ENCODE results near the gene NRDC.

Gene NRDC

DNA sequence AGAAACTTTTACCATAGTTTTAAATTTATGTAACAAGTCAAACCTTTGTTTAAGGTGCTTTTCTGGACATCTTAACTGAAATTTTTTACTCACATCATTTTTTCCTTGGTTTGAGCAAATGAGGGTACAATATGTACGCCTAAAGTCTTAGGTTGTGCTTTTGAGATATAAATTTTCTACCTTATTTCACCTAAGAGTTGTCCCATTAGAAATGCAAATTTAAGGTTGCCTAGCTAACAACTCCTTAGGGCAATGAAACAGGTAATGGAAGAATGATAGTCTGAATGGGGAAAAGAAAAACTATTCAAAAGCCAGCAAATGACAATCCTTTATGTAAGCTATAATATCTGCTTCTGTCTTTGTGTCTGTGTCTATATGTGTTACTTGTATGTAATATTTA lies 19.6 kb downstream of the NRDC start:
- DNase-seq (ENCODE audit: insufficient read length) (no peak), FAIRE-seq (no peak)
- no peak for TF ChIP-seq TAF1 (IDR thresholded peaks at IDR 0.05; ENCODE audit: borderline replicate concordance, low read depth, low read length)
- no peak for TF ChIP-seq POLR2A (IDR thresholded peaks at IDR 0.05; ENCODE audit: low read depth, low read length)
- no peak for TF ChIP-seq POLR2AphosphoS5 (IDR thresholded peaks at IDR 0.05; ENCODE audit: low read depth, low read length)

DNA sequence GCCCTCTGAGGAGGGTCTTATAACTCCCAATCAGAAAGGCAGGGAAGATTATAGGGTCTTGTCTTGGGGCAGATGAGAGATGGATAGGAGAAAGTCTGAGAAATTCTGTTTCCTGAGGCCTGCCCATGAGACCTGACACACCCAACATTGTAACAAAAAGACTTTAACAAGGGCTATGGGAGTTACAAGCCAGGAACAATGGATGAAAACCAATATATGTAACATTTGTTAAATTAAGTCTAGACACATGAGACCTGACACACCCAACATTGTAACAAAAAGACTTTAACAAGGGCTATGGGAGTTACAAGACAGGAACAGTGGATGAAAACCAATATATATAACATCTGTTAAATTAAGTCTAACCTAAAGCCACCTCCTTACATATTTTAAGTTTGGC lies 21.8 kb downstream of the NRDC start:
- FAIRE-seq (no peak), DNase-seq (ENCODE audit: insufficient read length) (no peak)
- no peak for TF ChIP-seq POLR2A (IDR thresholded peaks at IDR 0.05; ENCODE audit: low read depth, low read length)

GRCh38 chr1:51855624-51856023 lies 22.9 kb downstream of the NRDC start:
- TF ChIP-seq POLR2A (IDR thresholded peaks at IDR 0.05; ENCODE audit: low read depth, low read length) (no peak), POLR2AphosphoS5 (IDR thresholded peaks at IDR 0.05; ENCODE audit: low read depth, low read length) (no peak), TAF1 (IDR thresholded peaks at IDR 0.05; ENCODE audit: borderline replicate concordance, low read depth, low read length) (no peak)
- DNase-seq (ENCODE audit: insufficient read length) (no peak), FAIRE-seq (no peak)

- FAIRE-seq: no peak
- DNase-seq (ENCODE audit: insufficient read length): no peak
- no peak for TF ChIP-seq POLR2A (IDR thresholded peaks at IDR 0.05; ENCODE audit: low read depth, low read length)
- TF ChIP-seq TAF1 (IDR thresholded peaks at IDR 0.05; ENCODE audit: borderline replicate concordance, low read depth, low read length): no peak
These were observed 25.2 kb downstream of the NRDC start for GRCh38 chr1:51853360-51853759.

DNA sequence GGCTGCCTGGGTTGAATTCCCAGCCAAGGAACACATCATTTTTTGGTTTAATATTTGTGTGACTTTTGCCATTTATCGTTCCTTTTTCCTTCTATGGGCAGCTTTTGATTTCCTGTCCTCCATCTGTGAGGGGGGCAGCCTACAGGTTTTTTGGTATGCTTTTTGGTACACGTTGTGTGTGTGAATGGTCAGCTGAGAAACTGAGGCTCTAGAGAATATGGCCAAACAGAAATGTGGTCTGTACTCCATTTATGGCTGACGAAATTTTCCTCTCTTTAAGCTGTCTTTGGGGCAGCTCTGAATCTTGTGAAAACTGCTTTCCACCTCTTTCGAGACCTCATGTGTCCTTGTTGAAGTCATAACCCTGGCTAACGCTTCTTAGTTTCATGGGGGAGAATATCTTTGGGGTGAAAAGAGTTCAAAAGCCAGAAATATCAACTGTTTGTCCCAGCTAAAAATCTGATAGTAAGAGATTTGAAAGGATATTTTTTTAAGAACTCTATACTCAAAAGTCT lies 26.6 kb downstream of the NRDC start:
- DNase-seq (ENCODE audit: insufficient read length) (no peak), FAIRE-seq (no peak)

DNA sequence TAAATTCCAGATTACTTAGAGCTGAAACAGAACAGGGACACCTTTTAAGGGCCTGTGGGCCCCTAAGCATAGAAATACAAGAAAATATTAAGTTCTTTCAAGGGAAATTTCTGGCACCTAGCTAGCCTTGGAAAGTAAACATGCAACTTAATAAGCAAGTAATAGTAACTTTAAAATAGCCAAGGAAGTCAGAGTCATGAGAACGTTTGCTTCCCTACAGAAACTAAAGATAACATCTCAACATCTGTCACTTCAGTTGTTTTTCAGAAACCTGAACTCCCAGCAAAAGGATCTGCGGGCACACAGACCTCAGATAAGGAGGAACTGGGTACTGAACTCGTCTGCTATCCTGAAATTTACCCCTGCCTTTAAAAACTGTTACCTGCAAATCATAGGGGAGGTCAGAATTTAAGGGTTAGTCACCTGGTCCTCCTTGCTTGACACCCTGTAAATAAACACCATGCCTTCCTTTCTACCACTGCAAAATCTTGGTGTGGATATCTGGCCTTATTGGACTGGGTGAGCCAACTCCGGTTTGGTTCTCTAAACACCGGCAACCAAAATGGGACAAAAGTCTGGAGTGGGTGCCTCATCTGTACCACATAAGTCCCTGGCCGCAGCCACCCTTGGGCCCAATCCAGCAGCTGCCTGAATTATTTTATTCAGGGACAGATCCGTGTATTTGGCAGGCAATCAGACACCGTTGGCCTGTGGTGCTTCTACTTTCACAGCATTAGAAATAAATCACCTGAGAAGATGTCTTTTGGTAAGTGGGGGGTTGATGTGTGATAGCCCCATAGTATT lies 27.9 kb downstream of the NRDC start:
- no peak for DNase-seq (ENCODE audit: insufficient read length)
- FAIRE-seq: peak; percentile 5
- TF ChIP-seq POLR2A (IDR thresholded peaks at IDR 0.05; ENCODE audit: low read depth, low read length) (no peak), POLR2AphosphoS5 (IDR thresholded peaks at IDR 0.05; ENCODE audit: low read depth, low read length) (no peak), TAF1 (IDR thresholded peaks at IDR 0.05; ENCODE audit: borderline replicate concordance, low read depth, low read length) (no peak)

More for the DNA sequence above, 26.6 kb downstream of the NRDC start:
- TF ChIP-seq POLR2A (IDR thresholded peaks at IDR 0.05; ENCODE audit: low read depth, low read length) (no peak), TAF1 (IDR thresholded peaks at IDR 0.05; ENCODE audit: borderline replicate concordance, low read depth, low read length) (no peak), POLR2AphosphoS5 (IDR thresholded peaks at IDR 0.05; ENCODE audit: low read depth, low read length) (no peak)

DNA sequence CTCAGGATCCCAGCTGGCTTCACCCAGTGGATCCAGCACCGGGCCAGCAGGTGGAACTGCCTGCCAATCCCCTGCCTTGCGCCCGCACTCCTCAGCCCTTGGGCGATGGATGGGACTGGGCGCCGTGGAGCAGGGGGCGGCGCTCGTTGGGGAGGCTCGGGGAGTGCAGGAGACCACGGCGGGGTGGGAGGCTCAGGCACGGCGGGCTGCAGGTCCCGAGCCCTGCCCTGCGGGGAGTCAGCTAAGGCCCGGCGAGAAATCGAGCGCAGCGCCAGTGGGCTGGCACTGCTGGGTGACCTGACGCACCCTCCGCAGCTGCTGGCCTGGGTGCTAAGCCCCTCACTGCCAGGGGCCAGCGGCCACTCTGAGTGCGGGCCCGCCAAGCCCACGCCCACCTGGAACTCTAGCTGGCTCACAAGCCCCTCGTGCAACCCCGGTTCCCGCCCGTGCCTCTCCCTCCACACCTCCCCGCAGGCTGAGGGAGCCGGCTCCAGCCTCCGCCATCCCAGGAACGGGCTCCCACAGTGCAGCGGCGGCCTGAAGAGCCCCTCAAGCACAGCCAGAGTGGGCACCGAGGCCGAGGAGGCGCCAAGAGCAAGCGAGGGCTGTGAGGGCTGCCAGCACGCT lies 31.1 kb downstream of the NRDC start:
- TF ChIP-seq POLR2A (IDR thresholded peaks at IDR 0.05; ENCODE audit: low read depth, low read length) (no peak), TAF1 (IDR thresholded peaks at IDR 0.05; ENCODE audit: borderline replicate concordance, low read depth, low read length) (no peak), POLR2AphosphoS5 (IDR thresholded peaks at IDR 0.05; ENCODE audit: low read depth, low read length) (no peak)
- FAIRE-seq (no peak), DNase-seq (ENCODE audit: insufficient read length) (no peak)

- FAIRE-seq (no peak), DNase-seq (ENCODE audit: insufficient read length) (peak; percentile 4)
- TF ChIP-seq POLR2AphosphoS5 (IDR thresholded peaks at IDR 0.05; ENCODE audit: low read depth, low read length) (no peak), POLR2A (IDR thresholded peaks at IDR 0.05; ENCODE audit: low read depth, low read length) (no peak), TAF1 (IDR thresholded peaks at IDR 0.05; ENCODE audit: borderline replicate concordance, low read depth, low read length) (no peak)
These were observed 34.6 kb downstream of the NRDC start for GRCh38 chr1:51843948-51844347.

DNA sequence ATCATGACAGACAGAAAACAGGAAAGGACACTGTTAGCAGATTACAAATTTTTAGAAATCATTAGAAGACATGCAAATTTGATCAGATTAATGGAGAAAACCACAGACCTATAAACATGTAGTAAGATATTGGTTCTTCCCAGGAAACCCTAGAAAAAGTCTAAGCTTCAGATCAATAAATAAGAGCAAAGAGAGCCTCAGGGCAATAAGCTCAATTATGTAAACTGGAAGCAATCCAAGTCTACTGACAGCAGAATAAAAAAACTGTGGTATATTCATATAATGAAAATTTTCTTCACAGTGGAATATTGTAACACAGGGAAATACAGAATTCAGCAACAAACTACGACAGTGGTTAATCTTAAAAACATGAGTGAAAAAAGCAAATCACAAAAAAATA lies 36.3 kb downstream of the NRDC start:
- TF ChIP-seq POLR2AphosphoS5 (IDR thresholded peaks at IDR 0.05; ENCODE audit: low read depth, low read length) (no peak), POLR2A (IDR thresholded peaks at IDR 0.05; ENCODE audit: low read depth, low read length) (no peak), TAF1 (IDR thresholded peaks at IDR 0.05; ENCODE audit: borderline replicate concordance, low read depth, low read length) (no peak)
- FAIRE-seq (no peak), DNase-seq (ENCODE audit: insufficient read length) (no peak)

GRCh38 chr1:51840743-51841461 lies 37.6 kb downstream of the NRDC start:
- DNase-seq (ENCODE audit: insufficient read length): no peak
- FAIRE-seq: no peak
- TF ChIP-seq POLR2A (IDR thresholded peaks at IDR 0.05; ENCODE audit: low read depth, low read length): no peak
- TF ChIP-seq TAF1 (IDR thresholded peaks at IDR 0.05; ENCODE audit: borderline replicate concordance, low read depth, low read length): no peak
- TF ChIP-seq POLR2AphosphoS5 (IDR thresholded peaks at IDR 0.05; ENCODE audit: low read depth, low read length): no peak

- no peak for FAIRE-seq
- no peak for DNase-seq (ENCODE audit: insufficient read length)
- no peak for TF ChIP-seq POLR2AphosphoS5 (IDR thresholded peaks at IDR 0.05; ENCODE audit: low read depth, low read length)
- no peak for TF ChIP-seq POLR2A (IDR thresholded peaks at IDR 0.05; ENCODE audit: low read depth, low read length)
- TF ChIP-seq TAF1 (IDR thresholded peaks at IDR 0.05; ENCODE audit: borderline replicate concordance, low read depth, low read length): no peak
These were observed 38.3 kb downstream of the NRDC start for GRCh38 chr1:51840182-51840581.

Data from GM12892 (cell line).